Fibroblast of lung (primary cell): ENCODE measurements around the gene KIAA1217. TPM values are rescaled to one million over a fixed set of nuclear protein-coding genes. Genes with fewer than 3 reads are reported as not detected.

Experiments
- DNase-seq, 2 donors: peaks; one replicate each; pipeline versions ENCODE4 v3.0.0 to v3.0.0-alpha.2; 2010; ENCODE audit warnings: low read depth in 2 of 2
- H2AFZ ChIP-seq: 2 replicates; pipeline ENCODE4 v1.5.1; 2012; ENCODE audit warnings: low read length, control low read depth, inconsistent platforms
- H3K27ac ChIP-seq: 2 replicates; pipeline ENCODE4 v1.5.1; 2011; ENCODE audit warnings: low read length, control low read depth; ENCODE audit not compliant: insufficient read depth
- H3K27me3 ChIP-seq: 2 replicates; pipeline ENCODE4 v1.5.1; 2011; ENCODE audit warnings: mild to moderate bottlenecking, low read length; ENCODE audit not compliant: control insufficient read depth, insufficient read depth
- H3K36me3 ChIP-seq: 2 replicates; pipeline ENCODE4 v1.5.1; 2011; ENCODE audit warnings: low read length; ENCODE audit not compliant: control insufficient read depth, insufficient read depth
- H3K4me1 ChIP-seq: 2 replicates; pipeline ENCODE4 v1.5.1; 2011; ENCODE audit warnings: low read length; ENCODE audit not compliant: control insufficient read depth, insufficient read depth; ENCODE audit errors: extremely low read depth
- H3K4me2 ChIP-seq: 2 replicates; pipeline ENCODE4 v1.5.1; 2011; ENCODE audit warnings: low read length, control low read depth; ENCODE audit not compliant: insufficient read depth; ENCODE audit errors: extremely low read depth
- H3K4me3 ChIP-seq, 4 experiments: fragments of 200-600 bp in 1 of 4; sonication (generic) in 1 of 4; replicated peaks in 1 of 4; 2 replicates each; pipeline ENCODE4 v1.5.1; 2011 to 2016; ENCODE audit warnings: low read length in 4 of 4, low read depth in 3 of 4, mild to moderate bottlenecking in 3 of 4, control low read depth in 2 of 4, inconsistent platforms in 1 of 4, mixed read lengths in 1 of 4; ENCODE audit not compliant: insufficient read depth in 1 of 4; ENCODE audit errors: control extremely low read depth in 1 of 4
- H3K79me2 ChIP-seq: 2 replicates; pipeline ENCODE4 v1.5.1; 2012; ENCODE audit warnings: mild to moderate bottlenecking, low read length, inconsistent platforms; ENCODE audit not compliant: control insufficient read depth, insufficient read depth
- H3K9ac ChIP-seq: 2 replicates; pipeline ENCODE4 v1.5.1; 2011; ENCODE audit warnings: mild to moderate bottlenecking, low read length, control low read depth; ENCODE audit not compliant: insufficient read depth
- H3K9me3 ChIP-seq: 2 replicates; pipeline ENCODE4 v1.5.1; 2012; ENCODE audit warnings: low read depth, low read length; ENCODE audit not compliant: control insufficient read depth, insufficient read depth
- H4K20me1 ChIP-seq: 2 replicates; pipeline ENCODE4 v1.5.1; 2011; ENCODE audit warnings: low read length; ENCODE audit not compliant: control insufficient read depth, insufficient read depth; ENCODE audit errors: extremely low read depth
- EZH2 ChIP-seq: IDR thresholded peaks from 2 replicates; pipeline ENCODE4 v1.5.1; 2012; ENCODE audit warnings: low read length, control low read depth, mild to moderate bottlenecking; ENCODE audit errors: missing control alignments
- polyA plus RNA-seq, 2 donors: library from polyadenylated mRNA; depleted of rRNA in 1 of 2; stranded (reverse) in 1 of 2; unstranded in 1 of 2; fragments of >200 nt; gene quantifications; 2 replicates each; pipeline ENCODE4 v1.2.1, GENCODE V29; 2011 to 2012; ENCODE audit warnings: missing spikeins in 1 of 2
- total RNA-seq: library from RNA; depleted of rRNA; stranded (reverse); fragments of >200 nt; gene quantifications from 2 replicates; pipeline ENCODE4 v1.2.1, GENCODE V29; 2014
- TF ChIP-seq, protein P1 (sequence below), 2 donors: IDR thresholded peaks in 1 of 2; conservative IDR thresholded peaks in 1 of 2; 1 replicate in 1 of 2; 2 replicates in 1 of 2; pipeline ENCODE4 v1.5.1; 2011 to 2012; ENCODE audit warnings: low read length in 2 of 2, control low read depth in 1 of 2, inconsistent platforms in 1 of 2, low read depth in 1 of 2, mild to moderate bottlenecking in 1 of 2

Gene KIAA1217
- total and polyA plus RNA-seq, 2 donors (not counting 1 experiment from before 2014, with no cell fraction given): 0.92 to 1.5 TPM

DNA sequence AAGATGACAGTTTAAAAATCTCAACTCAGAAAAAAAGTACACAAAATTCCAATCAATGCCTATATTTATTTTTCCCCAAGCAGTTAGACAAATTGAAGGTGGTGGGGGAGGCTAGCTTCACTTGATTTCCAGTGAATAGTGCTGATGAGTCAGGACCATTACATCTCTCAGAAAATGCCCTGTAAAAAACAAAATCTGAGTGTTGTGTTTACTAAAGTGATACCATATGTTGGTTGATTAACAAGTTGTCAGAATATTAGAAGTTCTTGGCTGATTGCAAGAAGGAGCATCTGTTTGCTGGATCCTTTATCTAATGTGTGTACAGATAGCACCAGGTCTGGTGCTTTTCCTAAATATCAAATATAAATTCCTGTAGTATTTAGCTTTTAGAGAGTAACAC lies 31.3 kb upstream of the KIAA1217 start:
- Histone ChIP-seq H3K36me3 (no peaks in the 10 kb centered on the region), H3K4me1 (no peaks in the 10 kb centered on the region), H3K9me3 (no peaks in the 10 kb centered on the region), H3K79me2 (no peaks in the 10 kb centered on the region), H3K4me2 (no peak overlapping the region), H3K9ac (no peak overlapping the region), H3K27me3 (no peaks in the 10 kb centered on the region), H4K20me1 (no peaks in the 10 kb centered on the region), H2AFZ (no peak overlapping the region), H3K27ac (no peak overlapping the region), H3K4me3 (no peak overlapping the region)
- TF ChIP-seq, protein P1, sequence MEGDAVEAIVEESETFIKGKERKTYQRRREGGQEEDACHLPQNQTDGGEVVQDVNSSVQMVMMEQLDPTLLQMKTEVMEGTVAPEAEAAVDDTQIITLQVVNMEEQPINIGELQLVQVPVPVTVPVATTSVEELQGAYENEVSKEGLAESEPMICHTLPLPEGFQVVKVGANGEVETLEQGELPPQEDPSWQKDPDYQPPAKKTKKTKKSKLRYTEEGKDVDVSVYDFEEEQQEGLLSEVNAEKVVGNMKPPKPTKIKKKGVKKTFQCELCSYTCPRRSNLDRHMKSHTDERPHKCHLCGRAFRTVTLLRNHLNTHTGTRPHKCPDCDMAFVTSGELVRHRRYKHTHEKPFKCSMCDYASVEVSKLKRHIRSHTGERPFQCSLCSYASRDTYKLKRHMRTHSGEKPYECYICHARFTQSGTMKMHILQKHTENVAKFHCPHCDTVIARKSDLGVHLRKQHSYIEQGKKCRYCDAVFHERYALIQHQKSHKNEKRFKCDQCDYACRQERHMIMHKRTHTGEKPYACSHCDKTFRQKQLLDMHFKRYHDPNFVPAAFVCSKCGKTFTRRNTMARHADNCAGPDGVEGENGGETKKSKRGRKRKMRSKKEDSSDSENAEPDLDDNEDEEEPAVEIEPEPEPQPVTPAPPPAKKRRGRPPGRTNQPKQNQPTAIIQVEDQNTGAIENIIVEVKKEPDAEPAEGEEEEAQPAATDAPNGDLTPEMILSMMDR (conservative IDR thresholded peaks at IDR 0.05 in 1 of 2, IDR thresholded peaks at IDR 0.05 in 1 of 2; ENCODE audit: low read depth in 1 of 2, low read length in 2 of 2): no peak
- TF ChIP-seq EZH2: no peak
- no peak for DNase-seq

DNA sequence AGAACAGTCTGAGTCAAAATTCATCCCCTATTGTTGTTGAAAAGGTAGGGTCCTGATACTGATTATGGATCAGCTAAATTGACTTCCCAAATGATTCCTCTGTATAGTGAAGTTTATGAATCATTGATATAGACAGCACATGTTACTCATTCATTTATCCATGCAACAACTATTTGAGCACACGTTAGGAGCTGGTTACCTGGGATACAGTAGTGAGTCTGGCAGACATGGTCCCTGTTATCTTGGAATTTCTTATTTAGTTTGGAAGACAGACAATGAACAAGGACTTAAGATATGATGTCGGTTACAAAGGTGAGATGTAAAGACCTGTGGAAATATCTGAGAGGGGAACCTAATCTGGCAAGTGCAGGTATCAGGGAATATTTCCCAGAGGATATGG lies 28.0 kb upstream of the KIAA1217 start:
- H3K27ac ChIP-seq: no peak overlapping the region
- H3K9me3 ChIP-seq: no peaks in the 10 kb centered on the region
- no peak overlapping the region for H3K9ac ChIP-seq
- no peaks in the 10 kb centered on the region for H3K4me1 ChIP-seq
- no peaks in the 10 kb centered on the region for H4K20me1 ChIP-seq
- H3K27me3 ChIP-seq: no peaks in the 10 kb centered on the region
- H3K4me2 ChIP-seq: no peak overlapping the region
- no peaks in the 10 kb centered on the region for H3K36me3 ChIP-seq
- no peaks in the 10 kb centered on the region for H3K79me2 ChIP-seq
- no peak overlapping the region for H2AFZ ChIP-seq
- TF ChIP-seq, protein P1 (conservative IDR thresholded peaks at IDR 0.05 in 1 of 2, IDR thresholded peaks at IDR 0.05 in 1 of 2; ENCODE audit: low read depth in 1 of 2, low read length in 2 of 2): no peak
- TF ChIP-seq EZH2: no peak
- DNase-seq: no peak
- H3K4me3 ChIP-seq: no peak overlapping the region

DNA sequence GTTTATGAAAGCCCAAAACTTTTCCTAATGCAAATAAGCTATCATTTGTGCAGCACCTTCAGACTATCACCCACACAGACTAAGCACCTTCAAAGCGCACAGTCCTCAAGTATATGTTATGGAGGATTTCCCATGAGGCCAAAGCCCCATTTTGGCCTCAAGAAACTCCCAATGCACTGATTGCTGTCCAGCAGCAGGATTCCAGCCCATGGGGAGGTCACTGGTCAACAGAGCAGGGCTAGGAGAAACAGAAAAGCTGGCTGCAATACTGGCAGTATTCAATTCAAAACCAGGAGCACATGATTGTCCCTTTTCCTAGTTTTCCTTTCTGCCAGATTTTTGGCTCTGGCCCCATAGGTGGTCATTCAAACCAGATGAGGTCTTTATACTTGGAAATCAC lies 24.5 kb upstream of the KIAA1217 start:
- Histone ChIP-seq H3K9ac (no peak overlapping the region), H4K20me1 (no peaks in the 10 kb centered on the region), H3K27ac (no peak overlapping the region), H3K36me3 (no peaks in the 10 kb centered on the region), H3K9me3 (no peaks in the 10 kb centered on the region), H3K4me3 (no peak overlapping the region), H3K27me3 (no peaks in the 10 kb centered on the region), H2AFZ (no peak overlapping the region), H3K4me1 (no peaks in the 10 kb centered on the region), H3K4me2 (no peak overlapping the region), H3K79me2 (no peaks in the 10 kb centered on the region)
- TF ChIP-seq, protein P1 (conservative IDR thresholded peaks at IDR 0.05 in 1 of 2, IDR thresholded peaks at IDR 0.05 in 1 of 2; ENCODE audit: low read depth in 1 of 2, low read length in 2 of 2): no peak
- no peak for TF ChIP-seq EZH2
- DNase-seq: no peak
